GM19467 (cell line): ENCODE results near the gene ODF4.
"Not testable (repeated sequence)": the region's sequence is repeated elsewhere in the genome, so short reads cannot be mapped to it uniquely, and the experiment has no call there.

ENCODE experiments used
- ATAC-seq: cut with Tn5 transposase; IDR thresholded peaks from one replicate; pipeline ENCODE4 v1.9.1; 2021; ENCODE audit warnings: mild to moderate bottlenecking, moderate library complexity; ENCODE audit not compliant: unreplicated experiment

Gene ODF4

DNA sequence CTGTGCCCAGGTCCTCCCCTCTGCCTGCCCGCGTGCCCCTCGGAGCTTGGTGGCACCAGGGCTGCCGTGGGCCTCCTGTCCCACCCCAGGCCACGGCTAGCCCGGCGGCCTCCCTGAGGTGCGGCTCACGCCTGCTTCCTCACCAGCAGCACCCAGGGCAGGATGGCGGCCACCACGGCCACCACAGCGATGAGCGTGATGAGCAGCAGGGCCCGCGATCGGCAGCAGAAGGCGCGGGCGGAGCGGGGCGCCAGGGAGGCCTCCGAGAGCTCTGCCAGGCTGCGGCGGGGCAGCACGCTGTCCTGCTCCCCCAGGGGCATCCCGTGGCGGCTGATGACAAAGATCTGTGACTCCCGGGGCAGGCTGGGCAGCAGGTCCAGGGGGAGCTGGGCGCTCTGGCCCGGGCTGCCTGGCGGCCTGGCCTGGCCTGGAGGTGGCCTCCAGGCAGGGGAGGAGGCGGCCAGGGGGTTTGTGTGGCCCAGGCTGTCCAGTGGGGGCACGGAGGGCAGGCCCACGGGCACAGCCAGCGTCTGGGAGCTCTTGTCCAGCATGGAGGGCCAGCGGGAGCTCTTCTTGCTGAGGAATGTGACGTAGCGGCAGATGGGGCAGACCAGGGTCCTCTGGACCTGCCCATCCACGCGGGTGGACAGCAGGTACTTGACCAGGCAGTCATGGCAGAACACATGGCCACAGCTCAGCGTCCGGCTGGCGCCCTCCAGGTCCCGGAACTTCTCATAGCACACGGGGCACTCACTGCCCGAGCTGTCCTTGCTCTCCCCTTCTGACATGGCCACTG is 53.2 kb downstream of the ODF4 start:
- ATAC-seq = no peak

- ATAC-seq = no peak
These were observed 54.0 kb downstream of the ODF4 start for GRCh38 chr17:8393470-8394231.

- ATAC-seq = not testable (repeated sequence)
These were observed 54.9 kb downstream of the ODF4 start for GRCh38 chr17:8394497-8394896.
